ENCODE data around the gene FAM221B.

- TF ChIP-seq POLR2A (IDR thresholded peaks at IDR 0.05): no peak
- no peak for TF ChIP-seq CTCF (IDR thresholded peaks at IDR 0.05 in 4 of 5, conservative IDR thresholded peaks at IDR 0.05 in 1 of 5)
These were observed 40.4 kb upstream of the FAM221B start for GRCh38 chr9:35868933-35869332.
